Ascending aorta (tissue), 2 donors: ENCODE measurements around the gene SLC16A8. TPM values are rescaled to one million over a fixed set of nuclear protein-coding genes. Genes with fewer than 3 reads are reported as not detected.

ENCODE experiments used
- DNase-seq, 2 donors: peaks; one replicate each; pipeline ENCODE4 v3.0.0-alpha.2; 2019; ENCODE audit warnings: low spot score in 2 of 2
- H3K27ac ChIP-seq, 2 donors: fragments of 200-600 bp; sonication (generic); one replicate each; pipeline ENCODE4 v1.5.1; 2016 to 2017; ENCODE audit warnings: mild to moderate bottlenecking in 1 of 2
- H3K27me3 ChIP-seq: fragments of 200-600 bp; sonication (generic); one replicate; pipeline ENCODE4 v1.5.1; 2017
- H3K36me3 ChIP-seq, 2 donors: fragments of 200-600 bp; sonication (generic); one replicate each; pipeline ENCODE4 v1.5.1; 2016
- H3K4me1 ChIP-seq, 2 donors: fragments of 200-600 bp; sonication (generic); one replicate each; pipeline ENCODE4 v1.5.1; 2016 to 2017; ENCODE audit warnings: mild to moderate bottlenecking in 1 of 2
- H3K4me3 ChIP-seq, 2 donors: fragments of 200-600 bp; sonication (generic); one replicate each; pipeline ENCODE4 v1.5.1; 2016 to 2017; ENCODE audit warnings: mild to moderate bottlenecking in 1 of 2
- H3K9me3 ChIP-seq, 2 donors: fragments of 200-600 bp; sonication (generic); one replicate each; pipeline ENCODE4 v1.5.1; 2016
- intact Hi-C: fragments of 100-400 bp; cut with DNase I; formaldehyde crosslinking; loops from one replicate; pipeline ENCODE4 v1.15.1; 2023
- total RNA-seq: library from RNA; depleted of rRNA; stranded (reverse); fragments of >200 nt; gene quantifications from one replicate; pipeline ENCODE4 v1.1.0, GENCODE V29; 2016
- TF ChIP-seq, protein P1 (sequence below), 3 experiments: fragments of 200-600 bp in 2 of 3; fragments of 450-650 bp in 1 of 3; sonication (generic) in 2 of 3; IDR thresholded peaks; one replicate each; pipeline ENCODE4 v1.5.1; 2016 to 2019; ENCODE audit warnings: antibody characterized with exemption in 3 of 3, mild to moderate bottlenecking in 1 of 3, moderate library complexity in 1 of 3

SLC16A8 gene
- total RNA-seq, 1 donor from 2014 or later = not detected

DNA sequence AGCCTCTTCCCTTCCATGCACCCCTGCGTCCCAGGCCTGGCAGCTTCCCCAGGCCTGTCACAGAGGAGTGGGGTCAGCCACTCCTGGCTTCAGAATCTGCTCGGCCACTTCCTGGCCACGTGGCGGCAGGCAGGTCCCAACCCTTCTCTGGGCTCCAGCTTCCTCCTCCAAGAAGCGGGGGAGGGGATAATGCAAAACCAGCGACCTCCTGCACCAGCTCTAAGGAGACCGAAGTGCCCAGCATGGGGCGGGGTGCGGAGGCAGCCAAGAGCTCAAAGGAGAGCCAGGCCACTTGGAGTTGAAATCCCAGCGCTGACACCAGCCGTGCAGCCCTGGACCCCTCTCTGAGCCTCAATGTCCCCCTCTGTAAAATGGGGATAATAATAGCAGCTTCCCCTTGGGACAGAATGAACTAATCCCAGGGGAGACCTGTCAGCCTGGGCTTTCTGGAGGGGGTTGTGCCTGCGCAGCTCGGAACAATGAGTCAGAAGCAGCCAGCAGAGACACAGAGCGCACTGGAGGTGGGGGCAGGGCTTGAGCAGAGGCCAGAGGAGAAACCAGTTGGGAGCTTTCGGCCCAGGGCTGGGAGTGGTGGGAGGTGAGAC, 49.6 kb downstream of the SLC16A8 start:
- peaks cover 4 to 17% of the 10 kb centered on the region in 2 donors for H3K4me1 ChIP-seq
- peak in 1 of 2 donors; percentile 80 for DNase-seq

GRCh38 chr22:38033522-38034277, 50.3 kb downstream of the SLC16A8 start:
- H3K27ac ChIP-seq = peak overlapping the region in 1 of 2 donors; percentile 21
- no peak for DNase-seq
- no peaks in the 10 kb centered on the region for H3K9me3 ChIP-seq
- H3K36me3 ChIP-seq = no peaks in the 10 kb centered on the region
- TF ChIP-seq, protein P1, sequence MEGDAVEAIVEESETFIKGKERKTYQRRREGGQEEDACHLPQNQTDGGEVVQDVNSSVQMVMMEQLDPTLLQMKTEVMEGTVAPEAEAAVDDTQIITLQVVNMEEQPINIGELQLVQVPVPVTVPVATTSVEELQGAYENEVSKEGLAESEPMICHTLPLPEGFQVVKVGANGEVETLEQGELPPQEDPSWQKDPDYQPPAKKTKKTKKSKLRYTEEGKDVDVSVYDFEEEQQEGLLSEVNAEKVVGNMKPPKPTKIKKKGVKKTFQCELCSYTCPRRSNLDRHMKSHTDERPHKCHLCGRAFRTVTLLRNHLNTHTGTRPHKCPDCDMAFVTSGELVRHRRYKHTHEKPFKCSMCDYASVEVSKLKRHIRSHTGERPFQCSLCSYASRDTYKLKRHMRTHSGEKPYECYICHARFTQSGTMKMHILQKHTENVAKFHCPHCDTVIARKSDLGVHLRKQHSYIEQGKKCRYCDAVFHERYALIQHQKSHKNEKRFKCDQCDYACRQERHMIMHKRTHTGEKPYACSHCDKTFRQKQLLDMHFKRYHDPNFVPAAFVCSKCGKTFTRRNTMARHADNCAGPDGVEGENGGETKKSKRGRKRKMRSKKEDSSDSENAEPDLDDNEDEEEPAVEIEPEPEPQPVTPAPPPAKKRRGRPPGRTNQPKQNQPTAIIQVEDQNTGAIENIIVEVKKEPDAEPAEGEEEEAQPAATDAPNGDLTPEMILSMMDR (IDR thresholded peaks at IDR 0.05) = no peak
- intact Hi-C loops = no loop called here
- peaks cover 4 to 17% of the 10 kb centered on the region in 2 donors for H3K4me1 ChIP-seq
- no peak overlapping the region for H3K4me3 ChIP-seq
- H3K27me3 ChIP-seq = no peaks in the 10 kb centered on the region

More for the DNA sequence above, 49.6 kb downstream of the SLC16A8 start:
- intact Hi-C loops = no loop called here
- Histone ChIP-seq H3K9me3 (no peaks in the 10 kb centered on the region), H3K27me3 (no peaks in the 10 kb centered on the region), H3K4me3 (no peak overlapping the region), H3K27ac (peak overlapping the region in 1 of 2 donors; percentile 57), H3K36me3 (no peaks in the 10 kb centered on the region)
- TF ChIP-seq, protein P1 (IDR thresholded peaks at IDR 0.05) = no peak

- H3K27me3 ChIP-seq = no peaks in the 10 kb centered on the region
- DNase-seq = no peak
- TF ChIP-seq, protein P1 (IDR thresholded peaks at IDR 0.05) = no peak
- H3K4me1 ChIP-seq = peaks cover 4 to 17% of the 10 kb centered on the region in 2 donors
- H3K36me3 ChIP-seq = no peaks in the 10 kb centered on the region
- intact Hi-C loops = no loop called here
- H3K27ac ChIP-seq = no peak overlapping the region
- no peak overlapping the region for H3K4me3 ChIP-seq
- H3K9me3 ChIP-seq = no peaks in the 10 kb centered on the region
Measured at GRCh38 chr22:38032681-38033521, 51.1 kb downstream of the SLC16A8 start.

DNA sequence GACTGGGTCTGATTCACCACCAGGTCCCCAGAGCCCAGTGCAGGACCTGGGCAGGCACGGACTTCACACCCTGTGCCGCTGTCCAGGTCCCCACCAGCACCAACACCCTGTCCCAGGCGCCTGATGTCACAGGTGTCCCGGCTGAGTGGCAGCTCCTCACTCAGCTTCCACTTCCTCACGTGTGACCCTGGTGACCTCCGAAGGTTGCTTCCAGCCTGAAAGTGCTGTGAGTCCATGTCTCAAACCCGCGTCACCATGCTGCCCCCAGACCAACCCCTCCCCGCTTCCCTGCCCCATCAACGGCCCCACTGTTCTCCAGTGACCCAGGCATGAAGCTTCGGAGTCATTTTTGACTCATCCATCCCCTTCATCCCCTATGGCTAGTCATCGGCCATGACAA, 52.5 kb downstream of the SLC16A8 start:
- intact Hi-C loops = no loop called here
- no peak overlapping the region for H3K4me3 ChIP-seq
- H3K27ac ChIP-seq = no peak overlapping the region
- H3K9me3 ChIP-seq = no peaks in the 10 kb centered on the region
- H3K27me3 ChIP-seq = no peaks in the 10 kb centered on the region
- DNase-seq = no peak
- TF ChIP-seq, protein P1 (IDR thresholded peaks at IDR 0.05) = no peak
- H3K36me3 ChIP-seq = no peaks in the 10 kb centered on the region
- peaks cover 4 to 17% of the 10 kb centered on the region in 2 donors for H3K4me1 ChIP-seq

- no peaks in the 10 kb centered on the region for H3K9me3 ChIP-seq
- intact Hi-C loops = no loop called here
- H3K36me3 ChIP-seq = no peaks in the 10 kb centered on the region
- DNase-seq = no peak
- H3K27me3 ChIP-seq = no peaks in the 10 kb centered on the region
- TF ChIP-seq, protein P1 (IDR thresholded peaks at IDR 0.05) = no peak
- no peak overlapping the region for H3K4me3 ChIP-seq
- no peak overlapping the region for H3K27ac ChIP-seq
- peaks cover 4 to 17% of the 10 kb centered on the region in 2 donors for H3K4me1 ChIP-seq
Measured at GRCh38 chr22:38030311-38031133, 53.5 kb downstream of the SLC16A8 start.
